ENCODE measurements around the gene RAP1GAP2. TPM values are rescaled to one million over a fixed set of nuclear protein-coding genes. Genes with fewer than 3 reads are reported as not detected.

The RAP1GAP2 gene
- total and polyA plus RNA-seq, 11 donors, result 13.5 to 44.1 (median 34.3) TPM

DNA sequence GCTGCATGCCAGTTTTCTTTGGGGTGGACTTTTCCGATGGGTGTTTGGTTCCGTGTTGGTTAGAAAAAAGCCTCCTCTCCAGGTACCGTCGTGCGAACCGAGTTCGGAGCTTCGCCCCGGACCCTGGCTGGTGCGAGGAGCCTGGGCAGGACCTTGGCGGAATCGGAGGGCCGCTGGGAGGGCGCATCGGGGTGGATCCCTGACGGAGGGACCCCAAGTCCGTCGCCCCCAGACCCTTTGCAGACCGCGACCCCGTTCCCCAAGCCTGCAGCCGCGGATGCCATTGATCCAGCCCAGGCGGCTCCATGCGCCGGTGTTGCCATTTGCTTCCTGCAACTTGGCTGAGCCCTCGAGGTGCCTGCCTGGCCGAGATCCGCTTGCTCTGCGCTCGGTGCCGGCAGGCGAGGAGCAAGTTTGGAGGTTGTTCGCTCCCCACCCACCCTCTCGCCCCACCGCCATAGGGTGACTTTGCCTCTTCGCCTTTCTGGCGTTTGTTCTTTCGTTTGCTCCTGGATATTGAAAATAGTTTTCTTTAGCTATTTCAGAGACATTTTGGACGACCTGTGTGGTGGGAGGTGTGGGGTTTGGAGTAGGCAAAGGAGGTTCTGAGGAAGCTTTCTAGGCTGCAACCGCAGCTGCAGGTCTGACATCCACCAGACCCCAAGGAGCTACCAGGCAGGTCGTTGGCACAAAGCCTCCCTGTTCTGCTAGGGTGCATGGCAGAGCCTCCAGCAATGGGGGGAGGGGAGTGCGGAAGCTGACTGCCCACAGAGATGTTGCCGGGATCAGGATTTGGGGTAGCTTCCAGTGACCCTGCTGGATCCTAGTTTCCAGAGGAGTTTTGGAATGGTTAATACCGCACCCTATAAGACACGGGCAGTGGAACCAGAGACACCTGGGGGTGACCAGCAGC is 58.2 kb downstream of the RAP1GAP2 start:
- ATAC-seq (peak; percentile 18 to 69 (median 59)), DNase-seq (peak in 4 of 5 donors; percentile 57 to 73 (median 66))
- intact Hi-C loops (cut with DNase I), result loop anchor here in 7 of 10 donors (2.0 to 10.0 kb wide), 9 partner anchors 48 to 173 kb away; no protein-coding TSS in a partner anchor
- H3K27me3 ChIP-seq, result peaks cover 0 to 6% (median 0%) of the 10 kb centered on the region in 9 donors
- H3K36me3 ChIP-seq, result no peaks in the 10 kb centered on the region
- WGBS, 4 donors, result 2 to 7% (median 3%) methylated on average over 27 to 46 of the region's 46 CpGs
- H3K4me3 ChIP-seq, result peak overlapping the region; percentile 36 to 78 (median 64)
- peaks cover 0 to 46% (median 20%) of the 10 kb centered on the region in 12 donors for H3K4me1 ChIP-seq
- no peaks in the 10 kb centered on the region for H3K9me3 ChIP-seq
- H3K27ac ChIP-seq, result peak overlapping the region in 10 of 12 donors; percentile 56 to 91 (median 84)
- TF ChIP-seq CTCF (IDR thresholded peaks at IDR 0.05) (no peak), POLR2A (IDR thresholded peaks at IDR 0.05) (no peak)

GRCh38 chr17:2855063-2855600 is 58.9 kb downstream of the RAP1GAP2 start:
- TF ChIP-seq CTCF (IDR thresholded peaks at IDR 0.05), result no peak
- Histone ChIP-seq H3K27me3 (peaks cover 0 to 6% (median 0%) of the 10 kb centered on the region in 9 donors), H3K4me1 (peaks cover 0 to 46% (median 20%) of the 10 kb centered on the region in 12 donors), H3K36me3 (no peaks in the 10 kb centered on the region), H3K27ac (peak overlapping the region in 2 of 12 donors; percentile 89 to 91), H3K9me3 (no peaks in the 10 kb centered on the region), H3K4me3 (peak overlapping the region in 11 of 12 donors; percentile 36 to 78 (median 67))
- intact Hi-C loops (cut with DNase I), result loop anchor here in 4 of 10 donors (2.0 to 10.0 kb wide), 4 partner anchors 50 to 150 kb away; no protein-coding TSS in a partner anchor
- ATAC-seq (no peak), DNase-seq (no peak)
- WGBS, 4 donors, result 42 to 58% (median 50%) methylated on average over 8 of the region's 8 CpGs

DNA sequence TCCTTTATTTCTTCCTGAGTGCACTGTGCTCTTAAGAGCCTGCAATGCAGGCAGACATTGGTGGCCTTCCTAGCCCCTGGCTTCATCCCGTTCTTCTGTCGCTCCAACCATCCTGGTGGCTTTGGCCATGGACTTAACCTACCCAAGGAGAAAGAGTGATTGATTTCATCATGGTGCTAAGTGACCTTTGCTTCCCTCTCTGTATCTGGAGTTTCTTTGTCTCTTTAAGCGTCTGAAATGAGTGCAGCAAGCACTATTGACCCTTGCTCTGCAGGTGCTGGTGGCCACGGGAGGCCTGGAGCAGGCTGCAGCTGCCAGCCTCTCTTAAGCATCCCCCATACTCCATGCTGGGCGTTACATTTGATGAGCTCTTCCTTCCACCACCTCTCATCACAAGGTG is 60.5 kb downstream of the RAP1GAP2 start:
- no peak for DNase-seq
- Histone ChIP-seq H3K4me1 (peaks cover 0 to 49% (median 20%) of the 10 kb centered on the region in 12 donors), H3K36me3 (no peaks in the 10 kb centered on the region), H3K27ac (no peak overlapping the region), H3K9me3 (no peaks in the 10 kb centered on the region), H3K27me3 (peaks cover 0 to 6% (median 0%) of the 10 kb centered on the region in 9 donors), H3K4me3 (no peak overlapping the region)
- no peak for ATAC-seq
- intact Hi-C loops (cut with DNase I), result loop anchor here in 2 of 10 donors (10.0 kb wide), 3 partner anchors 68 to 148 kb away; no protein-coding TSS in a partner anchor
- WGBS, 4 donors, result 91 to 96% (median 92%) methylated on average over 5 of the region's 5 CpGs
- no peak for TF ChIP-seq CTCF (IDR thresholded peaks at IDR 0.05)
- TF ChIP-seq POLR2A (IDR thresholded peaks at IDR 0.05), result no peak

GRCh38 chr17:2860045-2860444 is 63.8 kb downstream of the RAP1GAP2 start:
- ATAC-seq (no peak), DNase-seq (no peak)
- Histone ChIP-seq H3K4me3 (no peak overlapping the region), H3K9me3 (no peaks in the 10 kb centered on the region), H3K27me3 (peaks cover 0 to 4% (median 0%) of the 10 kb centered on the region in 9 donors), H3K4me1 (peaks cover 0 to 52% (median 5%) of the 10 kb centered on the region in 12 donors), H3K36me3 (no peaks in the 10 kb centered on the region), H3K27ac (no peak overlapping the region)
- WGBS, 4 donors, result 63 to 72% (median 69%) methylated on average over 4 of the region's 4 CpGs
- intact Hi-C loops (cut with DNase I), result loop anchor here in 1 of 10 donors (5.0 kb wide), 1 partner anchor 42 kb away; no protein-coding TSS in a partner anchor
- no peak for TF ChIP-seq CTCF (IDR thresholded peaks at IDR 0.05)
- no peak for TF ChIP-seq POLR2A (IDR thresholded peaks at IDR 0.05)

All from heart left ventricle (tissue), 16 donors.